GM21526 (cell line): ENCODE results near the gene JADE3.

Experiments
- ATAC-seq: cut with Tn5 transposase; IDR thresholded peaks from one replicate; pipeline ENCODE4 v1.9.1; 2021; ENCODE audit warnings: moderate library complexity; ENCODE audit not compliant: unreplicated experiment, low FRiP score

Gene JADE3

GRCh38 chrX:47098338-47099094 is 186.3 kb downstream of the JADE3 start:
- no peak for ATAC-seq

- ATAC-seq, result no peak
Measured at GRCh38 chrX:47101206-47101605, 189.0 kb downstream of the JADE3 start.
